KG1 (cell line): ENCODE results near the gene TCAP.
"Not testable (repeated sequence)": the region's sequence is repeated elsewhere in the genome, so short reads cannot be mapped to it uniquely, and the experiment has no call there.

Experiments used
- DNase-seq: peaks from one replicate; lab custom pipeline; 2025; lab: John Stamatoyannopoulos, UW

Gene TCAP

DNA sequence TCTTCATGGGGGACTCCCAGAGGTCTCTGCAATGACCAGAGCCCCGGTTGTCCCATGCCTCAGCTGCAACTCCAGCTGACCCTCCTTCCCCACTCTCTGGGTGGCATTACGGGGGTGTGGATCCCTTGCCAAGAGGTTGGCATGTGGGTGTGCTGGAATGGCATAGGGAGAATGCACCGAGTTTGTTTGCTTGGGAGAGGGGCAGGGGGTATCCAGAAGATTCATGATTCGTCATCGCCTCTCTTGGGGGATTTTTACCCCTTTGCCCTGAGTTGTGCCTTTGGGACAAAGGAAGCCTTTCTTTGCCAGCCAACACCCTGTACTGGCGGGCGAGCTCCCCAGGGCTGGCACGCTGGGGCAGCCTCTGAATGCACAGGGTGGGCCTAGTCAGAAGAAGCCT, 41.2 kb downstream of the TCAP start:
- DNase-seq = no peak

DNA sequence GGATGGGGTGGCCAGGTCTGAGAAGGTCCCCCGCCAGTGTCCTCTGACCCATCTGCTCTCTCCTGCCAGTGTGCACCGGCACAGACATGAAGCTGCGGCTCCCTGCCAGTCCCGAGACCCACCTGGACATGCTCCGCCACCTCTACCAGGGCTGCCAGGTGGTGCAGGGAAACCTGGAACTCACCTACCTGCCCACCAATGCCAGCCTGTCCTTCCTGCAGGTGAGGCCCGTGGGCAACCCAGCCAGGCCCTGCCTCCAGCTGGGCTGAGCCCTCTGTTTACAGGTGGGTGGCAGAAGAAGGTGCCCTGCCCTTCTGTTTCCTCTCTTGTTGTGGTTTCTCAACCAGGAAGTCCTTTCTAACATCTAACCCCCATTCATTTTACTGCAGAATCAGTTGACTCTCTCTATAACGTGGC, 41.8 kb downstream of the TCAP start:
- DNase-seq = no peak

DNA sequence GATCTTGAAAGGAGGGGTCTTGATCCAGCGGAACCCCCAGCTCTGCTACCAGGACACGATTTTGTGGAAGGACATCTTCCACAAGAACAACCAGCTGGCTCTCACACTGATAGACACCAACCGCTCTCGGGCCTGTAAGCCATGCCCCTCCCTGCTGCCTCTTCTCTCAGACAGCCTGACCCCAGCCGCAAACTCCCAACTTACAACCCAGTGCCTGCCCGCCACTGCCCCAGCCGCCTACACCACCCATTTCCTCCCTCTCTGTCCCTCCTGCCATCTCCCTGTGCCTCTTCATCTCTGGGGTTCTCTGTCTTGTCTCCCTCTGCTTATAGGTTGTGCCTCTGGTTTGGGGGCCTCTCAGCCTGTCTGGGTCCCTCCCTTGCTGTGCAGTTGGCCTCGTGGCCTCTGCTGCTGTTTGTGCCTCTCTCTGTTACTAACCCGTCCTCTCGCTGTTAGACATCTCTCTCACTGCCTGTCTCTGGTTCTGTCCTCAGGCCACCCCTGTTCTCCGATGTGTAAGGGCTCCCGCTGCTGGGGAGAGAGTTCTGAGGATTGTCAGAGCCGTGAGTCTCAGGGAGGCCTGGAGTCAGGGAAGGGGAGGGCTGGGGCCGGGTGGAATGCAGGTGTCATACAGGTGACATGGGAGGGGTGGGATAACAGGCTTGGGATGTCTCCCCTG, 44.3 kb downstream of the TCAP start:
- DNase-seq = no peak

DNA sequence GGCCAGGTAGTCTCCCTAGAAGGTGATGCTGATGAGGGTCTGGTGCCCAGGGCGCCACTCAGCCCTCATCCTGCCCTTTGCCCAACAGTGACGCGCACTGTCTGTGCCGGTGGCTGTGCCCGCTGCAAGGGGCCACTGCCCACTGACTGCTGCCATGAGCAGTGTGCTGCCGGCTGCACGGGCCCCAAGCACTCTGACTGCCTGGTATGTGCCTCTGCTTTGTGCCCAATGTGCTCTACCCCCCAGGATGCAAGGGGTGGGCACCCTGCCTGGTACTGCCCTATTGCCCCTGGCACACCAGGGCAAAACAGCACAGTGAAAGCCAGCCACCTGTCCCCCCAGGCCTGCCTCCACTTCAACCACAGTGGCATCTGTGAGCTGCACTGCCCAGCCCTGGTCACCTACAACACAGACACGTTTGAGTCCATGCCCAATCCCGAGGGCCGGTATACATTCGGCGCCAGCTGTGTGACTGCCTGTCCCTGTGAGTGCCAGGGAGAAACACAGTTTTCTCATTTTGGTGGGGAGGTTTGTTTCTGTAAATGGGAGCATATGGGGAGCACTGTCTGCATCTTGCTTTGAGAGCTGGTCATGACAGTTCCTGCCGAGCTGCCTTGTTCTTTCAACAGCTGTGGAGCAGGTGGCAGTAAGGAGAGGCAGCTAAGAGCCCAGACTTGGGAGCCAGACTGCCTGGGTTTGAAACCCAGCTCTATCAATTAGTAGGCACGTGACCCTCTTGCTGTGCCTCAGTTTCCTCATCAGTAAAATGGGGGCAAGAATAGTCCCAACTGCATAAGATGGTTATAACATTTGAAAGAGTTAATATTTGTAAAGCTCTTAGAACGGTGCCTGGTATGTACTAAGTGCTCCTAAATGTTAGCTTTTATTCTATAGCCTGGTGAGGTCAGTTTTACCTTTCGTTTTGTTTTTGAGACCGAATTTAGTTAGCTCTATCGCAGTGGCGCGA, 45.1 kb downstream of the TCAP start:
- no peak for DNase-seq

DNA sequence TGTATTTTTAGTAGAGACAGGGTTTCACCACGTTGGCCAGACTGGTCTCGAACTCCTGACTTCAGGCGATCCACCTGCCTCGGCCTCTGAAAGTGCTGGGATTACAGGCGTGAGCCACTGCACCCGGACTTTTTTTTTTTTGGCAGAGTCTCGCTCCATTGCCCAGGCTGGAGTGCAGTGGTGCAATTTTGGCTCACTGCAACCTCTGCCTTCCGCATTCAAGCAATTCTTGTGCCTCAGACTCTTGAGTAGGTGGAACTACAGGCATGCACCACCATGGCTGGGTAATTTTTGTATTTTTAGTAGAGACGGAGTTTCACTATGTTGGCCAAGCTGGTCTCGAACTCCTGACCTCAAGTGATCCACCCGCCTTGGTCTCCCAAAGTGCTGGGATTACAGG, 45.9 kb downstream of the TCAP start:
- not testable (repeated sequence) for DNase-seq

DNA sequence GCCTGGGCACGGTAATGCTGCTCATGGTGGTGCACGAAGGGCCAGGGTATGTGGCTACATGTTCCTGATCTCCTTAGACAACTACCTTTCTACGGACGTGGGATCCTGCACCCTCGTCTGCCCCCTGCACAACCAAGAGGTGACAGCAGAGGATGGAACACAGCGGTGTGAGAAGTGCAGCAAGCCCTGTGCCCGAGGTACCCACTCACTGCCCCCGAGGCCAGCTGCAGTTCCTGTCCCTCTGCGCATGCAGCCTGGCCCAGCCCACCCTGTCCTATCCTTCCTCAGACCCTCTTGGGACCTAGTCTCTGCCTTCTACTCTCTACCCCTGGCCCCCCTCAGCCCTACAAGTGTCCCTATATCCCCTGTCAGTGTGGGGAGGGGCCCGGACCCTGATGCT, 46.7 kb downstream of the TCAP start:
- no peak for DNase-seq

DNA sequence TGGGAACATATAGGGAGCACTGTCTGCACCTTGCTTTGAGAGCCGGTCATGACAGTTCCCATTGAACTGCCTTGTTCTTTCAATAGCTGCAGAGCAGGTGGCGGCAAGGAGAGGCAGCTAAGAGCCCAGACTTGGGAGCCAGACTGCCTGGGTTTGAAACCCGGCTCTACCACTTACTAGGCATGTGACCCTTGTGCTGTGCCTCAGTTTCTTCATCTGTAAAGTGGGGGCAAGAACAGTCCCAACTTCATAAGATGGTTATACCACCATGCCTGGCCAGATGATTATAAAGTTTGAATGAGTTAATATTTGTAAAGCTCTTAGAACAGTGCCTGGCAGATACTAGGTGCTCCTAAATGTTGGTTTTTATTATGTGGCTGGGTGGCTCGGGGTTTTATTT, 49.1 kb downstream of the TCAP start:
- no peak for DNase-seq

DNA sequence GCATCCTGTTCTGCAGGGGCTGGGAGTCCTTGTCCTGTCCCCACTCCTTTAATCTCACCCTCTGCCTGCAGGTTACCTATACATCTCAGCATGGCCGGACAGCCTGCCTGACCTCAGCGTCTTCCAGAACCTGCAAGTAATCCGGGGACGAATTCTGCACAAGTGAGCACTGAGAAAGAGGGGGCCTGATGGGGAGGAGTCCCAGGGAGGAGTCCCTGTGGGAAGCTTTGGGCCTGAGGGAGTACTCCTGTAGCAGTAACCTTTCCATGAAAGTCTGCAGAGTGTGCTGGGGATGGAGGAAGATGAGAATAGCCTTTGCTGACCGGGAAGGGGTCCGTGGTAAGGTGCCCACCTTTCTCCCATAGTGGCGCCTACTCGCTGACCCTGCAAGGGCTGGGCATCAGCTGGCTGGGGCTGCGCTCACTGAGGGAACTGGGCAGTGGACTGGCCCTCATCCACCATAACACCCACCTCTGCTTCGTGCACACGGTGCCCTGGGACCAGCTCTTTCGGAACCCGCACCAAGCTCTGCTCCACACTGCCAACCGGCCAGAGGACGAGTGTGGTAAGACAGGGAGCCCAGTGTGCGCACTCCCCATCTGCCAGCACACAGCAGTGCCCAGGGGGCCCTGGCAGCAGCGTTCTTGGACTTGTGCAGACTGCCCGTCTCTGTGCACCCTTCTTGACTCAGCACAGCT, 50.4 kb downstream of the TCAP start:
- DNase-seq = no peak
